ENCODE results near the gene CAB39L. TPM values are rescaled to one million over a fixed set of nuclear protein-coding genes. Genes with fewer than 3 reads are reported as not detected.

CAB39L gene
- total and polyA plus RNA-seq, 9 of the 15 experiments (the other 6 are each of a cell fraction or from before 2014, with no cell fraction given) = 1.1 to 4.2 (median 2.6) TPM

DNA sequence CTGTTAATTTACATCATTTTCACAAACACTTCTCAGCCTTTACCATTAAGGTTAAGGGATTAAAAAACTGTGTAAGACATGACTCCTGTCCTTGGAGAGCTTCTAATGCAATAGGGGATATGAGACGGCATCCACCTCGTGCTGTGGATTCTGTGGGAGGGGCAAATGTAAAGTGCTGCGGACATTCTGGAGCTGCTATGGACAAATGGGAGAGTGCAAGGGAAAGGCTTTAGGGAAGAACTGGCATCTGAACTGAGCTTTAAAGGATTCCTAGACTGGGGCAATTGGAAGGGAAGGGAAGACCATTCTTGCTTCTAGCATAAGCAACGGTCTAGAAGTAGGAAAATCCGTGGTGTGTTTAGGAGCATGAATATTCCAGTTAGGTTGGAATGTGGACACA is 164.8 kb downstream of the CAB39L start (continued):
- TF ChIP-seq REST (IDR thresholded peaks at IDR 0.05; ENCODE audit: borderline replicate concordance) (no peak), REST (CRISPR knock-in tag; IDR thresholded peaks at IDR 0.05; ENCODE audit: low read depth) (no peak), PRPF4 (IDR thresholded peaks at IDR 0.05; ENCODE audit: insufficient read depth, low read depth, low read length, poor library complexity, severe bottlenecking) (no peak), SRSF1 (IDR thresholded peaks at IDR 0.05; ENCODE audit: low read depth, low read length) (no peak), HNRNPL (IDR thresholded peaks at IDR 0.05; ENCODE audit: low read depth, low read length) (no peak), ZNF184 (CRISPR knock-in tag; IDR thresholded peaks at IDR 0.05) (no peak), ZNF436 (CRISPR knock-in tag; IDR thresholded peaks at IDR 0.05) (no peak), ZNF143 (CRISPR knock-in tag; IDR thresholded peaks at IDR 0.05) (no peak)

All from K562 (cell line).